CD4-positive, alpha-beta T cell (primary cell): Measurements from ENCODE around the gene WEE1. TPM values are rescaled to one million over a fixed set of nuclear protein-coding genes. Genes with fewer than 3 reads are reported as not detected.

Source experiments
- ATAC-seq: fragments of 200-7000 bp; cut with Tn5 transposase; one replicate; pipeline ENCODE4 v1.10.0; 2022; ENCODE audit warnings: mild to moderate bottlenecking; ENCODE audit not compliant: poor library complexity
- CTCF ChIA-PET: fragments of 350-600 bp; sonication (Branson Sonifier 250); formaldehyde crosslinking; loops from one replicate; lab custom pipeline; 2021; ENCODE audit warnings: antibody characterized with exemption, inconsistent platforms; lab: Charles Lee
- POLR2A ChIA-PET: fragments of 350-600 bp; sonication (Branson Sonifier 250); formaldehyde crosslinking; loops from one replicate; lab custom pipeline; 2021; ENCODE audit warnings: antibody characterized with exemption, inconsistent platforms; lab: Charles Lee
- DNase-seq, 14 experiments: peaks; one replicate each; pipeline ENCODE4 v3.0.0-alpha.2; 2013 to 2020; ENCODE audit warnings: mixed read lengths in 2 of 14
- H3K27ac ChIP-seq, 2 donors: one replicate each; pipeline versions ENCODE4 v1.5.1 to v1.7.0; 2013; ENCODE audit warnings: low read length in 2 of 2, low read depth in 1 of 2, mild to moderate bottlenecking in 1 of 2
- H3K27me3 ChIP-seq, 2 experiments: 1 replicate in 1 of 2; 2 replicates in 1 of 2; pipeline versions ENCODE4 v1.6.1 to v1.7.0; 2013; ENCODE audit warnings: low read length in 2 of 2, control low read depth in 1 of 2, mild to moderate bottlenecking in 1 of 2, moderate library complexity in 1 of 2; ENCODE audit not compliant: insufficient read depth in 2 of 2, control insufficient read depth in 1 of 2
- H3K36me3 ChIP-seq: one replicate; pipeline ENCODE4 v1.6.1; 2013; ENCODE audit warnings: low read length, control low read depth; ENCODE audit not compliant: insufficient read depth
- H3K4me1 ChIP-seq: one replicate; pipeline ENCODE4 v1.6.1; 2013; ENCODE audit warnings: low read length, control low read depth; ENCODE audit not compliant: insufficient read depth
- H3K4me3 ChIP-seq: one replicate; pipeline ENCODE4 v1.5.1; 2013; ENCODE audit warnings: mild to moderate bottlenecking, low read length, moderate library complexity
- H3K9me3 ChIP-seq, 2 experiments: 1 replicate in 1 of 2; 2 replicates in 1 of 2; pipeline versions ENCODE4 v1.6.1 to v1.7.0; 2013; ENCODE audit warnings: low read length in 2 of 2, mild to moderate bottlenecking in 2 of 2, control low read depth in 1 of 2, moderate library complexity in 1 of 2; ENCODE audit not compliant: control insufficient read depth in 1 of 2, insufficient read depth in 1 of 2
- H3K27ac Mint-ChIP-seq: one replicate; pipeline ENCODE4 v1.8.0; 2020; ENCODE audit warnings: mixed read lengths
- H3K27me3 Mint-ChIP-seq: one replicate; pipeline ENCODE4 v1.8.0; 2021; ENCODE audit warnings: mixed read lengths
- H3K36me3 Mint-ChIP-seq: one replicate; pipeline ENCODE4 v1.8.0; 2021; ENCODE audit warnings: low read depth, mixed read lengths
- H3K4me1 Mint-ChIP-seq: one replicate; pipeline ENCODE4 v1.8.0; 2021; ENCODE audit warnings: low read depth, mixed read lengths
- H3K4me3 Mint-ChIP-seq: one replicate; pipeline ENCODE4 v1.8.0; 2020; ENCODE audit warnings: mild to moderate bottlenecking, mixed read lengths
- H3K9me3 Mint-ChIP-seq: one replicate; pipeline ENCODE4 v1.8.0; 2020; ENCODE audit warnings: mixed read lengths
- intact Hi-C, 2 experiments: fragments of 100-400 bp; cut with DNase I in 1 of 2; cut with micrococcal nuclease in 1 of 2; formaldehyde crosslinking; loops; one replicate each; pipeline versions ENCODE4 v1.15.1 to v1.9.0; 2023 to 2025; cut with DNase I, micrococcal nuclease
- total RNA-seq, 174 experiments: library from RNA in 2 of 174; stranded (reverse) in 2 of 174; gene quantifications; one replicate each; pipeline ENCODE4 v1.2.3 and lab custom pipeline; 2021 to 2026
- TF ChIP-seq, protein P1 (sequence below): fragments of 200-600 bp; IDR thresholded peaks from one replicate; pipeline ENCODE4 v1.8.0; 2022; ENCODE audit warnings: antibody characterized with exemption, mild to moderate bottlenecking

Gene WEE1
- total RNA-seq, 2 experiments from 2014 or later = 9.3 to 10.7 TPM

DNA sequence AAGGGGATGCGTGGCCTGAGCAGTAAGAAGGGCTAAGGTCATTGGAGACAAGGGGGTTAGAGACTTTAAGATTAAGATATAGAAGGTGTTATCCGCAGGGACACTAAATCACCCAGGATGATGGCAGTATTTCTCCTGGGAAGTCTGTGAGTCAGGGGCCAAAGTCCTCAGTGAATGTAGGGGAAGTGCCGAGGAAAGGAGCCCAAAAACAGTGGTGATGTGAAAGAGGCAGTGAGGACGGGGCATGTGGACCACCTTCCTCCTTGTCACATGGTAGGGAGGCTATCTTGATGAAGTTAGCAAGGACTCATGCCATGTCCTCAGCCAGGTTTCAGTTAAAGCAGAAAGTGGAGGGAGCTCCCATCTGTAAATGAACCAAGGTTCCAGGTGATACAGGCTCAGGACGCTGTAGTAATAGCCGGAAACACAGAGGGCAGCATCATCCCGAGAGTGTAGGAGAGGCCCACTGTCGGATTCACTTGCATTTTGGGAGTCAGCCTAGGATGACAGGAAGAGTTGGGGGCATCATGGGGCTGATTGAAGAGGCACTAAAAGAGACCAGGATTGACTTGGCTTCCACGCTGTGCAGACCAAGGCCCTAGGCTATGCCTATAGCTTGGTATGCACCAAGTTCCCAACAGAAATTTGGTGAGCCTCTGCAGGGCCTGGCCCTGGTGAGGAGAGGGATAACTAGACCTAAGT, 33.5 kb downstream of the WEE1 start:
- TF ChIP-seq, protein P1, sequence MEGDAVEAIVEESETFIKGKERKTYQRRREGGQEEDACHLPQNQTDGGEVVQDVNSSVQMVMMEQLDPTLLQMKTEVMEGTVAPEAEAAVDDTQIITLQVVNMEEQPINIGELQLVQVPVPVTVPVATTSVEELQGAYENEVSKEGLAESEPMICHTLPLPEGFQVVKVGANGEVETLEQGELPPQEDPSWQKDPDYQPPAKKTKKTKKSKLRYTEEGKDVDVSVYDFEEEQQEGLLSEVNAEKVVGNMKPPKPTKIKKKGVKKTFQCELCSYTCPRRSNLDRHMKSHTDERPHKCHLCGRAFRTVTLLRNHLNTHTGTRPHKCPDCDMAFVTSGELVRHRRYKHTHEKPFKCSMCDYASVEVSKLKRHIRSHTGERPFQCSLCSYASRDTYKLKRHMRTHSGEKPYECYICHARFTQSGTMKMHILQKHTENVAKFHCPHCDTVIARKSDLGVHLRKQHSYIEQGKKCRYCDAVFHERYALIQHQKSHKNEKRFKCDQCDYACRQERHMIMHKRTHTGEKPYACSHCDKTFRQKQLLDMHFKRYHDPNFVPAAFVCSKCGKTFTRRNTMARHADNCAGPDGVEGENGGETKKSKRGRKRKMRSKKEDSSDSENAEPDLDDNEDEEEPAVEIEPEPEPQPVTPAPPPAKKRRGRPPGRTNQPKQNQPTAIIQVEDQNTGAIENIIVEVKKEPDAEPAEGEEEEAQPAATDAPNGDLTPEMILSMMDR = no peak
- Mint-ChIP-seq H3K4me1 (no peaks in the 10 kb centered on the region), H3K27me3 (no peaks in the 10 kb centered on the region), H3K4me3 (no peak overlapping the region), H3K9me3 (no peaks in the 10 kb centered on the region), H3K36me3 (no peaks in the 10 kb centered on the region), H3K27ac (no peak overlapping the region)
- no peak overlapping the region for H3K27ac ChIP-seq
- ChIA-PET CTCF (interaction anchor here (0.8 to 1.2 kb wide), 2 partner anchors 38 to 72 kb away, joined by 3 read pairs; no protein-coding TSS in a partner anchor), POLR2A (no interaction called here)
- DNase-seq (no peak), ATAC-seq (no peak)
- no peaks in the 10 kb centered on the region for H3K36me3 ChIP-seq
- no peaks in the 10 kb centered on the region for H3K27me3 ChIP-seq
- no peak overlapping the region for H3K4me3 ChIP-seq
- peaks cover 6% of the 10 kb centered on the region for H3K4me1 ChIP-seq
- intact Hi-C loops = no loop called here
- no peaks in the 10 kb centered on the region for H3K9me3 ChIP-seq

DNA sequence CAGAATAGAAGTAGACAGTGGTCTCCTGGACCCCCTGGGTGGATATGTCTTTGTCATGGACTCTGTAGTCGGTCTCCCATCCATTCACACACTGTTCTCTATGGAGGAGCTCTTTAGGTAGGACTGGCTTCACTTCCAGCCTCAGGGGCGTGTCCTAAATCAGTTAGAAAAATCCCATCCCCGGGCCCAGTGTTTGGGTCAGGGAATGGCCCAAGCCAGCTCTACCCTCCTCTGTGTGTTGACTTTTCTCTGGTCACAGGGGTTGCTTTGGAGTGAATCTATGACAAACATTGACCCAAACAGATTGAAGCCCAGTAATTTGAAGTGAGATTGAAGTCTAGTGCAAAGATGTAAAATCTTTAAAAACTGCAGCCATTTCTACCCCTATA, 34.0 kb downstream of the WEE1 start:
- ATAC-seq (no peak), DNase-seq (no peak)
- Histone ChIP-seq H3K36me3 (no peaks in the 10 kb centered on the region), H3K27ac (no peak overlapping the region), H3K4me1 (peaks cover under 1% of the 10 kb centered on the region), H3K27me3 (no peaks in the 10 kb centered on the region), H3K4me3 (no peak overlapping the region), H3K9me3 (no peaks in the 10 kb centered on the region)
- Mint-ChIP-seq H3K36me3 (no peaks in the 10 kb centered on the region), H3K27me3 (no peaks in the 10 kb centered on the region), H3K4me3 (no peak overlapping the region), H3K4me1 (no peaks in the 10 kb centered on the region), H3K9me3 (no peaks in the 10 kb centered on the region), H3K27ac (no peak overlapping the region)
- intact Hi-C loops = no loop called here
- CTCF ChIA-PET = interaction anchor here (1.2 kb wide), 1 partner anchor 38 kb away, joined by 3 read pairs; no protein-coding TSS in a partner anchor
- TF ChIP-seq, protein P1 = no peak
- POLR2A ChIA-PET = no interaction called here

DNA sequence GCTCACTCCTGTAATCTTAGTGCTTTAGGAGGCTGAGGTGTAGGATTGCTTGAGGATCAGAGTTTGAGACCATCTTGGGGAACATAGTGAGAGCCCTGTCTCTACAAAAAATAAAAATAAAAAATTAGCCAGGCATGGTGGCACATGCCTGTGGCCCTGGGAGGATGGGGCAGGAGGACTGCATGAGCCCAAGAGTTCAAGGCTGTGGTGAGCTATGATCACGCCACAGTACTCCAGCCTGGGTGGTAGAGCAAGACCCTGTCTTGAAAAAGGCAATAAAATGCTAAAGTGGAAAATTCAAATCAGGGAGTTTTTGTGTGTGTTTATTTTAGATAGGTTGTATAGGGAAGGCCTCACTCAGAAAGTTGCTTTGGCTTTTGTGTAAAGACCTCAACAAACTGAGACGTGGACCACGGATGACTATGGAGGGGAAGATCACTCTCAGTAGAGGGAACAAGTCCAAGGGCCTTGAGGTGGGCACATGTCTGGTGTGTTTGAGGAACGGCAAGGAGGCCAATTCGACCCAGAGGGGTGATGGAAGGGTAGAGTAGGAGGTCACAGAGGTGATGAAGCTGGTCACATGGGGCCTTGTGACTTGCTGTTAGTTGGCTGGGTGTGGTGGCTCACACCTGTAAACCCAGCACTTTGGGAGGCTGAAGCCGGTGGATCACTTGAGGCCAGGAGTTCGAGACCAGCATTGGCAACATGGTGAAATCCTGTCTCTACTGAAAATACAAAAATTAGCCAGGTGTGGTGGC, 35.7 kb downstream of the WEE1 start:
- CTCF ChIA-PET = no interaction called here
- intact Hi-C loops = no loop called here
- H3K27ac Mint-ChIP-seq = no peak overlapping the region

More for the DNA sequence above, 35.7 kb downstream of the WEE1 start:
- H3K9me3 Mint-ChIP-seq = no peaks in the 10 kb centered on the region
- no peak for DNase-seq
- POLR2A ChIA-PET = no interaction called here
- no peak overlapping the region for H3K4me3 ChIP-seq
- H3K9me3 ChIP-seq = no peaks in the 10 kb centered on the region
- peaks cover 10% of the 10 kb centered on the region for H3K4me1 ChIP-seq
- no peak overlapping the region for H3K27ac ChIP-seq
- no peaks in the 10 kb centered on the region for H3K27me3 ChIP-seq
- no peaks in the 10 kb centered on the region for H3K27me3 Mint-ChIP-seq
- no peaks in the 10 kb centered on the region for H3K36me3 Mint-ChIP-seq
- H3K4me3 Mint-ChIP-seq = no peak overlapping the region
- peaks cover 10% of the 10 kb centered on the region for H3K4me1 Mint-ChIP-seq
- no peak for ATAC-seq
- TF ChIP-seq, protein P1 = no peak
- no peaks in the 10 kb centered on the region for H3K36me3 ChIP-seq
